HG02870 (cell line): ENCODE measurements around the gene FOXL2.

Experiments used
- ATAC-seq: cut with Tn5 transposase; IDR thresholded peaks from one replicate; pipeline ENCODE4 v1.9.1; 2021; ENCODE audit warnings: mild to moderate bottlenecking, moderate library complexity; ENCODE audit not compliant: unreplicated experiment

FOXL2 gene

GRCh38 chr3:138946663-138947494, at the start of gene FOXL2, which contains the start of gene FOXL2NB:
FOXL2 (minus strand) TSS chr3:138947137; CDS start chr3:138946722, 415 bp downstream.
FOXL2NB (plus strand) TSS chr3:138947217; CDS start chr3:138947365, 148 bp downstream.
- no peak for ATAC-seq

GRCh38 chr3:138995706-138996105, 48.8 kb upstream of the FOXL2 start:
- ATAC-seq: no peak

- ATAC-seq: no peak
Observed at GRCh38 chr3:138987181-138987580, 40.2 kb upstream of the FOXL2 start.

- no peak for ATAC-seq
Observed at GRCh38 chr3:138985932-138986331, 39.0 kb upstream of the FOXL2 start.

GRCh38 chr3:138984816-138985215, 37.9 kb upstream of the FOXL2 start:
- ATAC-seq: no peak

- no peak for ATAC-seq
Observed at GRCh38 chr3:138976047-138976446, 29.1 kb upstream of the FOXL2 start.

GRCh38 chr3:138975351-138975750, 28.4 kb upstream of the FOXL2 start:
- no peak for ATAC-seq

- no peak for ATAC-seq
Observed at GRCh38 chr3:138974462-138974861, 27.5 kb upstream of the FOXL2 start.

GRCh38 chr3:138972941-138973340, 26.0 kb upstream of the FOXL2 start:
- ATAC-seq: no peak

GRCh38 chr3:138971766-138972320, 24.9 kb upstream of the FOXL2 start:
- ATAC-seq: no peak

GRCh38 chr3:138964923-138965322, 18.0 kb upstream of the FOXL2 start:
- no peak for ATAC-seq

GRCh38 chr3:138964264-138964663, 17.3 kb upstream of the FOXL2 start:
- ATAC-seq: no peak

GRCh38 chr3:138962854-138963560, 16.1 kb upstream of the FOXL2 start:
- no peak for ATAC-seq

- ATAC-seq: no peak
Observed at GRCh38 chr3:138960417-138960852, 13.5 kb upstream of the FOXL2 start.

GRCh38 chr3:138950701-138951100, 3.8 kb upstream of the FOXL2 start:
- no peak for ATAC-seq

GRCh38 chr3:138950006-138950644, 3.2 kb upstream of the FOXL2 start:
- ATAC-seq: no peak

- no peak for ATAC-seq
Observed at GRCh38 chr3:138949445-138950005, 2.6 kb upstream of the FOXL2 start.

- ATAC-seq: no peak
Observed at GRCh38 chr3:138949002-138949418, 2.1 kb upstream of the FOXL2 start.

- ATAC-seq: no peak
Observed at GRCh38 chr3:138948371-138949001, 1.5 kb upstream of the FOXL2 start.

GRCh38 chr3:138947495-138948121, 671 bp upstream of the FOXL2 start:
- no peak for ATAC-seq
